HCT116 (cell line): ENCODE measurements around the gene DLX5.

Experiments
- CEBPB ChIP-seq: IDR thresholded peaks from 2 replicates; pipeline ENCODE4 v1.6.1; 2012; ENCODE audit warnings: low read depth
- FOSL1 ChIP-seq: IDR thresholded peaks from 2 replicates; pipeline ENCODE4 v1.6.1; 2012; ENCODE audit warnings: low read depth
- JUND ChIP-seq: IDR thresholded peaks from 2 replicates; pipeline ENCODE4 v1.6.1; 2012
- TF ChIP-seq, protein P1 (sequence below), 3 experiments: fragments of 200-600 bp in 1 of 3; sonication (generic) in 1 of 3; IDR thresholded peaks in 2 of 3; conservative IDR thresholded peaks in 1 of 3; 2 replicates each; pipeline ENCODE4 v1.5.1; 2012 to 2017; ENCODE audit warnings: low read depth in 2 of 3, low read length in 2 of 3, antibody characterized with exemption in 1 of 3, borderline replicate concordance in 1 of 3, control low read depth in 1 of 3, mild to moderate bottlenecking in 1 of 3, mixed read lengths in 1 of 3, mixed run types in 1 of 3, moderate library complexity in 1 of 3; ENCODE audit not compliant: insufficient read depth in 1 of 3

- no peak for TF ChIP-seq JUND
- TF ChIP-seq FOSL1, result no peak
- TF ChIP-seq, protein P1, sequence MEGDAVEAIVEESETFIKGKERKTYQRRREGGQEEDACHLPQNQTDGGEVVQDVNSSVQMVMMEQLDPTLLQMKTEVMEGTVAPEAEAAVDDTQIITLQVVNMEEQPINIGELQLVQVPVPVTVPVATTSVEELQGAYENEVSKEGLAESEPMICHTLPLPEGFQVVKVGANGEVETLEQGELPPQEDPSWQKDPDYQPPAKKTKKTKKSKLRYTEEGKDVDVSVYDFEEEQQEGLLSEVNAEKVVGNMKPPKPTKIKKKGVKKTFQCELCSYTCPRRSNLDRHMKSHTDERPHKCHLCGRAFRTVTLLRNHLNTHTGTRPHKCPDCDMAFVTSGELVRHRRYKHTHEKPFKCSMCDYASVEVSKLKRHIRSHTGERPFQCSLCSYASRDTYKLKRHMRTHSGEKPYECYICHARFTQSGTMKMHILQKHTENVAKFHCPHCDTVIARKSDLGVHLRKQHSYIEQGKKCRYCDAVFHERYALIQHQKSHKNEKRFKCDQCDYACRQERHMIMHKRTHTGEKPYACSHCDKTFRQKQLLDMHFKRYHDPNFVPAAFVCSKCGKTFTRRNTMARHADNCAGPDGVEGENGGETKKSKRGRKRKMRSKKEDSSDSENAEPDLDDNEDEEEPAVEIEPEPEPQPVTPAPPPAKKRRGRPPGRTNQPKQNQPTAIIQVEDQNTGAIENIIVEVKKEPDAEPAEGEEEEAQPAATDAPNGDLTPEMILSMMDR (IDR thresholded peaks at IDR 0.05 in 2 of 3, conservative IDR thresholded peaks at IDR 0.05 in 1 of 3; ENCODE audit: borderline replicate concordance in 1 of 3, insufficient read depth in 1 of 3, low read depth in 2 of 3, low read length in 2 of 3), result no peak
- TF ChIP-seq CEBPB, result no peak
Measured at GRCh38 chr7:97012365-97013133, 12.1 kb downstream of the DLX5 start.
